Upper lobe of left lung (tissue), 6 donors: ENCODE data around the gene PLPP6. TPM values are rescaled to one million over a fixed set of nuclear protein-coding genes. Genes with fewer than 3 reads are reported as not detected.
"Not testable (repeated sequence)": the region's sequence is repeated elsewhere in the genome, so short reads cannot be mapped to it uniquely, and the experiment has no call there.

Source experiments
- ATAC-seq, 2 donors: fragments of 200-7000 bp; cut with Tn5 transposase; one replicate each; pipeline ENCODE4 v1.9.1; 2022; ENCODE audit warnings: mild to moderate bottlenecking in 2 of 2, moderate library complexity in 2 of 2; ENCODE audit not compliant: low FRiP score in 2 of 2
- DNase-seq, 2 donors: peaks; one replicate each; pipeline ENCODE4 v3.0.0-alpha.2; 2019 to 2020
- H3K27ac ChIP-seq, 4 donors: fragments of 200-600 bp; sonication (generic); one replicate each; pipeline ENCODE4 v1.5.1; 2016 to 2019
- H3K27me3 ChIP-seq, 4 donors: fragments of 200-600 bp; sonication (generic); one replicate each; pipeline ENCODE4 v1.5.1; 2017 to 2019
- H3K36me3 ChIP-seq, 4 donors: fragments of 200-600 bp; sonication (generic); one replicate each; pipeline ENCODE4 v1.5.1; 2016 to 2019
- H3K4me1 ChIP-seq, 4 donors: fragments of 200-600 bp; sonication (generic); one replicate each; pipeline ENCODE4 v1.5.1; 2018 to 2019
- H3K4me3 ChIP-seq, 4 donors: fragments of 200-600 bp; sonication (generic); one replicate each; pipeline ENCODE4 v1.5.1; 2017 to 2019; ENCODE audit warnings: mild to moderate bottlenecking in 2 of 4, moderate library complexity in 1 of 4
- H3K9me3 ChIP-seq, 4 donors: fragments of 200-600 bp; sonication (generic); one replicate each; pipeline ENCODE4 v1.5.1; 2018 to 2019
- CTCF ChIP-seq, 6 experiments: fragments of 450-650 bp in 4 of 6; fragments of 200-600 bp in 2 of 6; sonication (generic) in 2 of 6; IDR thresholded peaks; one replicate each; pipeline ENCODE4 v1.5.1; 2016 to 2019; ENCODE audit warnings: antibody characterized with exemption in 6 of 6
- EP300 ChIP-seq, 4 donors: sonication (generic); formaldehyde crosslinking; IDR thresholded peaks; one replicate each; pipeline ENCODE4 v1.5.1; 2017; ENCODE audit warnings: antibody characterized with exemption in 4 of 4, control low read depth in 2 of 4
- POLR2A ChIP-seq, 4 donors: fragments of 450-650 bp; IDR thresholded peaks; one replicate each; pipeline ENCODE4 v1.5.1; 2016 to 2017; ENCODE audit warnings: antibody characterized with exemption in 4 of 4, mild to moderate bottlenecking in 2 of 4
- POLR2AphosphoS5 ChIP-seq, 2 donors: sonication (generic); formaldehyde crosslinking; IDR thresholded peaks; one replicate each; pipeline ENCODE4 v1.5.1; 2017; ENCODE audit warnings: antibody characterized with exemption in 2 of 2
- WGBS, 2 donors: methylation state at CpG; one replicate each; pipeline ENCODE4 v1.1.5; 2017 to 2018; 5-methylcytosine and 5-hydroxymethylcytosine counted together
- total RNA-seq, 6 donors: library from RNA; depleted of rRNA in 4 of 6; stranded (reverse); fragments of >200 nt in 4 of 6; gene quantifications; one replicate each; pipeline versions ENCODE4 v1.1.0 to v1.2.1, GENCODE V29; 2016 to 2021
- donor health status: DM: no; HTN: no; CAD: no; lungs with moderate emphysema.
- donor health status: DM: no; HTN: yes; CAD: no; lungs with severe emphysema.

Gene PLPP6
- total RNA-seq, 6 donors from 2014 or later, result 2.1 to 7.6 (median 5.9) TPM

- H3K27me3 ChIP-seq, result no peaks in the 10 kb centered on the region
- ATAC-seq, result no peak
- H3K36me3 ChIP-seq, result no peaks in the 10 kb centered on the region
- no peak for DNase-seq
- no peak overlapping the region for H3K4me3 ChIP-seq
- WGBS, 2 donors, result 95% methylated on average over 2 of the region's 2 CpGs
- no peaks in the 10 kb centered on the region for H3K9me3 ChIP-seq
- H3K4me1 ChIP-seq, result no peaks in the 10 kb centered on the region
- H3K27ac ChIP-seq, result no peak overlapping the region
- no peak for TF ChIP-seq CTCF (IDR thresholded peaks at IDR 0.05)
- no peak for TF ChIP-seq POLR2AphosphoS5 (IDR thresholded peaks at IDR 0.05)
- no peak for TF ChIP-seq POLR2A (IDR thresholded peaks at IDR 0.05)
- TF ChIP-seq EP300 (IDR thresholded peaks at IDR 0.05), result no peak
Measured at GRCh38 chr9:4642351-4642750, 19.7 kb upstream of the PLPP6 start.

- WGBS, 2 donors, result 86% methylated on average over 9 of the region's 9 CpGs
- DNase-seq (no peak), ATAC-seq (no peak)
- TF ChIP-seq POLR2A (IDR thresholded peaks at IDR 0.05) (no peak), EP300 (IDR thresholded peaks at IDR 0.05) (no peak), POLR2AphosphoS5 (IDR thresholded peaks at IDR 0.05) (no peak), CTCF (IDR thresholded peaks at IDR 0.05) (no peak)
- Histone ChIP-seq H3K27ac (no peak overlapping the region), H3K4me1 (peaks cover 0 to 8% (median 0%) of the 10 kb centered on the region in 4 donors), H3K9me3 (no peaks in the 10 kb centered on the region), H3K27me3 (no peaks in the 10 kb centered on the region), H3K4me3 (no peak overlapping the region), H3K36me3 (peaks cover 0 to 6% (median 0%) of the 10 kb centered on the region in 4 donors)
Measured at GRCh38 chr9:4654084-4654483, 8.0 kb upstream of the PLPP6 start.

- H3K4me1 ChIP-seq, result peaks cover 0 to 8% (median 0%) of the 10 kb centered on the region in 4 donors
- no peak for ATAC-seq
- DNase-seq, result peak in 1 of 2 donors; percentile 21
- no peak overlapping the region for H3K4me3 ChIP-seq
- 87 to 97% methylated on average over 10 of the region's 10 CpGs for WGBS, 2 donors
- TF ChIP-seq CTCF (IDR thresholded peaks at IDR 0.05), result no peak
- no peak for TF ChIP-seq EP300 (IDR thresholded peaks at IDR 0.05)
- no peak for TF ChIP-seq POLR2A (IDR thresholded peaks at IDR 0.05)
- TF ChIP-seq POLR2AphosphoS5 (IDR thresholded peaks at IDR 0.05), result no peak
- no peaks in the 10 kb centered on the region for H3K9me3 ChIP-seq
- no peaks in the 10 kb centered on the region for H3K27me3 ChIP-seq
- peaks cover 0 to 6% (median 0%) of the 10 kb centered on the region in 4 donors for H3K36me3 ChIP-seq
- no peak overlapping the region for H3K27ac ChIP-seq
Measured at GRCh38 chr9:4654538-4654937, 7.6 kb upstream of the PLPP6 start.

- H3K4me3 ChIP-seq, ATAC-seq, H3K27me3 ChIP-seq, H3K9me3 ChIP-seq, H3K4me1 ChIP-seq, H3K36me3 ChIP-seq, H3K27ac ChIP-seq, DNase-seq: not testable (repeated sequence)
- WGBS, 2 donors, result 82 to 90% methylated on average over 3 of the region's 3 CpGs
Measured at GRCh38 chr9:4656196-4656595, 5.9 kb upstream of the PLPP6 start.

- peaks cover 0 to 6% (median 0%) of the 10 kb centered on the region in 4 donors for H3K36me3 ChIP-seq
- H3K4me1 ChIP-seq, result peaks cover 3 to 8% (median 4%) of the 10 kb centered on the region in 4 donors
- no peak overlapping the region for H3K27ac ChIP-seq
- ATAC-seq (no peak), DNase-seq (no peak)
- no peak overlapping the region for H3K4me3 ChIP-seq
- H3K27me3 ChIP-seq, result no peaks in the 10 kb centered on the region
- 72 to 89% methylated on average over 3 of the region's 3 CpGs for WGBS, 2 donors
- TF ChIP-seq CTCF (IDR thresholded peaks at IDR 0.05), result no peak
- no peak for TF ChIP-seq POLR2A (IDR thresholded peaks at IDR 0.05)
- TF ChIP-seq EP300 (IDR thresholded peaks at IDR 0.05), result no peak
- TF ChIP-seq POLR2AphosphoS5 (IDR thresholded peaks at IDR 0.05), result no peak
- H3K9me3 ChIP-seq, result no peaks in the 10 kb centered on the region
Measured at GRCh38 chr9:4656621-4657020, 5.5 kb upstream of the PLPP6 start.
